ENCODE data around the gene PRDM5.

PRDM5 gene

GRCh38 chr4:120770897-120771296, 151.6 kb downstream of the PRDM5 start:
- H3K27me3 ChIP-seq (ENCODE audit: insufficient read depth, low read length) = no peaks in the 10 kb centered on the region
- no peaks in the 10 kb centered on the region for H3K79me2 ChIP-seq (ENCODE audit: insufficient read depth, low read length)
- no peak for TF ChIP-seq EZH2 (IDR thresholded peaks at IDR 0.05; ENCODE audit: borderline replicate concordance, low read length)
- TF ChIP-seq, protein P1, sequence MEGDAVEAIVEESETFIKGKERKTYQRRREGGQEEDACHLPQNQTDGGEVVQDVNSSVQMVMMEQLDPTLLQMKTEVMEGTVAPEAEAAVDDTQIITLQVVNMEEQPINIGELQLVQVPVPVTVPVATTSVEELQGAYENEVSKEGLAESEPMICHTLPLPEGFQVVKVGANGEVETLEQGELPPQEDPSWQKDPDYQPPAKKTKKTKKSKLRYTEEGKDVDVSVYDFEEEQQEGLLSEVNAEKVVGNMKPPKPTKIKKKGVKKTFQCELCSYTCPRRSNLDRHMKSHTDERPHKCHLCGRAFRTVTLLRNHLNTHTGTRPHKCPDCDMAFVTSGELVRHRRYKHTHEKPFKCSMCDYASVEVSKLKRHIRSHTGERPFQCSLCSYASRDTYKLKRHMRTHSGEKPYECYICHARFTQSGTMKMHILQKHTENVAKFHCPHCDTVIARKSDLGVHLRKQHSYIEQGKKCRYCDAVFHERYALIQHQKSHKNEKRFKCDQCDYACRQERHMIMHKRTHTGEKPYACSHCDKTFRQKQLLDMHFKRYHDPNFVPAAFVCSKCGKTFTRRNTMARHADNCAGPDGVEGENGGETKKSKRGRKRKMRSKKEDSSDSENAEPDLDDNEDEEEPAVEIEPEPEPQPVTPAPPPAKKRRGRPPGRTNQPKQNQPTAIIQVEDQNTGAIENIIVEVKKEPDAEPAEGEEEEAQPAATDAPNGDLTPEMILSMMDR (IDR thresholded peaks at IDR 0.05; ENCODE audit: low read length) = no peak
- H3K4me1 ChIP-seq (ENCODE audit: insufficient read depth, low read length, severe bottlenecking) = peaks cover 42% of the 10 kb centered on the region
- no peaks in the 10 kb centered on the region for H4K20me1 ChIP-seq (ENCODE audit: insufficient read depth, low read length)
- no peak overlapping the region for H3K9ac ChIP-seq (ENCODE audit: low read length)
- H3K4me3 ChIP-seq (ENCODE audit: low read depth, low read length, poor library complexity, severe bottlenecking) = no peak overlapping the region
- peaks cover 6% of the 10 kb centered on the region; the same call in 1 of the 2 replicates for H3F3A ChIP-seq (ENCODE audit: insufficient read depth, low read length)
- H3K9me3 ChIP-seq (ENCODE audit: low read length) = 0 out of 2 replicates have a peak, but pooled peaks cover 5% of the 10 kb centered on the region
- no peak overlapping the region for H3K4me2 ChIP-seq (ENCODE audit: low read length)
- no peak overlapping the region for H3K27ac ChIP-seq (ENCODE audit: low read depth, low read length, poor library complexity, severe bottlenecking)
- H3K36me3 ChIP-seq (ENCODE audit: insufficient read depth, low read length) = no peaks in the 10 kb centered on the region; the same call in 1 of the 2 replicates
- H3K9me2 ChIP-seq (ENCODE audit: low read depth, low read length) = no peaks in the 10 kb centered on the region
- no peak overlapping the region for H2AFZ ChIP-seq (ENCODE audit: low read length)

DNA sequence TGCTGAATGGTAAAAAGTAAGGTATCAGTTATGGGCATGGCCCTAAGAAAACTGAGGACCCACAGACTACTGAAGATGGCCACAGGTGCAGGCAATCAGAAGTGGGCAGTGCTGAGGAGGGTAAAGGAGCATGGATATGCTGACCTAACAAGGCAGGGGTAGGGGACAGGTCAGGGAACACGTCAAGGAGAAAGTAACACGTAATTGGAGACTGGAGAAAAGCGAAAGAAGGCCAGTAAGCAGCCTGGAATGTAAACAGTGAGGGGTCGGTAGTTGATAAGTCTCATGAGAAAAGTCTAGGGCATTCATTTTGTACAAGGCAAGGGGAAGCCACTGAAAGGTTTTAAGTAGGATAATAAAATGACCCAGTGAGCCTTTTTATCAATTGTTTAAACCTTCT, 153.3 kb downstream of the PRDM5 start:
- H3K9me3 ChIP-seq (ENCODE audit: low read length) = 0 out of 2 replicates have a peak, but pooled peaks cover 5% of the 10 kb centered on the region
- no peaks in the 10 kb centered on the region for H3K9me2 ChIP-seq (ENCODE audit: low read depth, low read length)
- H3K27ac ChIP-seq (ENCODE audit: low read depth, low read length, poor library complexity, severe bottlenecking) = no peak overlapping the region
- no peaks in the 10 kb centered on the region for H3K27me3 ChIP-seq (ENCODE audit: insufficient read depth, low read length)
- no peaks in the 10 kb centered on the region; the same call in 1 of the 2 replicates for H3K36me3 ChIP-seq (ENCODE audit: insufficient read depth, low read length)
- peaks cover 6% of the 10 kb centered on the region; the same call in 1 of the 2 replicates for H3F3A ChIP-seq (ENCODE audit: insufficient read depth, low read length)
- H3K4me2 ChIP-seq (ENCODE audit: low read length) = no peak overlapping the region
- peaks cover 43% of the 10 kb centered on the region for H3K4me1 ChIP-seq (ENCODE audit: insufficient read depth, low read length, severe bottlenecking)
- no peaks in the 10 kb centered on the region for H3K79me2 ChIP-seq (ENCODE audit: insufficient read depth, low read length)
- H4K20me1 ChIP-seq (ENCODE audit: insufficient read depth, low read length) = no peaks in the 10 kb centered on the region
- no peak overlapping the region for H3K4me3 ChIP-seq (ENCODE audit: low read depth, low read length, poor library complexity, severe bottlenecking)
- no peak overlapping the region for H3K9ac ChIP-seq (ENCODE audit: low read length)
- TF ChIP-seq EZH2 (IDR thresholded peaks at IDR 0.05; ENCODE audit: borderline replicate concordance, low read length) = no peak
- TF ChIP-seq, protein P1 (IDR thresholded peaks at IDR 0.05; ENCODE audit: low read length) = no peak
- no peak overlapping the region; the same call in 1 of the 2 replicates for H2AFZ ChIP-seq (ENCODE audit: low read length)

GRCh38 chr4:120765260-120765680, 157.3 kb downstream of the PRDM5 start:
- no peak overlapping the region for H3K4me3 ChIP-seq (ENCODE audit: low read depth, low read length, poor library complexity, severe bottlenecking)
- H3K36me3 ChIP-seq (ENCODE audit: insufficient read depth, low read length) = no peaks in the 10 kb centered on the region; the same call in 1 of the 2 replicates
- TF ChIP-seq, protein P1 (IDR thresholded peaks at IDR 0.05; ENCODE audit: low read length) = no peak
- no peak for TF ChIP-seq EZH2 (IDR thresholded peaks at IDR 0.05; ENCODE audit: borderline replicate concordance, low read length)
- 0 out of 2 replicates have a peak, but pooled peaks cover 5% of the 10 kb centered on the region for H3K9me3 ChIP-seq (ENCODE audit: low read length)
- peak overlapping the region; percentile 38; the same call in 1 of the 2 replicates for H3K4me2 ChIP-seq (ENCODE audit: low read length)
- no peaks in the 10 kb centered on the region for H3K27me3 ChIP-seq (ENCODE audit: insufficient read depth, low read length)
- H3K9ac ChIP-seq (ENCODE audit: low read length) = peak overlapping the region; percentile 28; the same call in 1 of the 2 replicates
- peaks cover 22% of the 10 kb centered on the region for H3K4me1 ChIP-seq (ENCODE audit: insufficient read depth, low read length, severe bottlenecking)
- no peak overlapping the region for H2AFZ ChIP-seq (ENCODE audit: low read length)
- no peaks in the 10 kb centered on the region for H3K9me2 ChIP-seq (ENCODE audit: low read depth, low read length)
- no peaks in the 10 kb centered on the region for H4K20me1 ChIP-seq (ENCODE audit: insufficient read depth, low read length)
- no peaks in the 10 kb centered on the region for H3K79me2 ChIP-seq (ENCODE audit: insufficient read depth, low read length)
- peaks cover 3% of the 10 kb centered on the region; the same call in 1 of the 2 replicates for H3F3A ChIP-seq (ENCODE audit: insufficient read depth, low read length)
- peak overlapping the region; percentile 80 for H3K27ac ChIP-seq (ENCODE audit: low read depth, low read length, poor library complexity, severe bottlenecking)

All from OCI-LY1 (cell line).